HG02840 (cell line): Measurements from ENCODE around the gene PPM1H.
"Not testable (repeated sequence)": the region's sequence is repeated elsewhere in the genome, so short reads cannot be mapped to it uniquely, and the experiment has no call there.

Source experiments
- ATAC-seq: cut with Tn5 transposase; IDR thresholded peaks from one replicate; pipeline ENCODE4 v1.9.1; 2021; ENCODE audit warnings: mild to moderate bottlenecking, moderate library complexity, moderate number of reproducible peaks; ENCODE audit not compliant: unreplicated experiment, low FRiP score

The PPM1H gene

GRCh38 chr12:62776575-62776974 lies 158.4 kb downstream of the PPM1H start:
- ATAC-seq = no peak

GRCh38 chr12:62774794-62775193 lies 160.2 kb downstream of the PPM1H start:
- no peak for ATAC-seq

GRCh38 chr12:62772416-62772955 lies 162.5 kb downstream of the PPM1H start:
- ATAC-seq = no peak

GRCh38 chr12:62771828-62772227 lies 163.1 kb downstream of the PPM1H start:
- no peak for ATAC-seq

DNA sequence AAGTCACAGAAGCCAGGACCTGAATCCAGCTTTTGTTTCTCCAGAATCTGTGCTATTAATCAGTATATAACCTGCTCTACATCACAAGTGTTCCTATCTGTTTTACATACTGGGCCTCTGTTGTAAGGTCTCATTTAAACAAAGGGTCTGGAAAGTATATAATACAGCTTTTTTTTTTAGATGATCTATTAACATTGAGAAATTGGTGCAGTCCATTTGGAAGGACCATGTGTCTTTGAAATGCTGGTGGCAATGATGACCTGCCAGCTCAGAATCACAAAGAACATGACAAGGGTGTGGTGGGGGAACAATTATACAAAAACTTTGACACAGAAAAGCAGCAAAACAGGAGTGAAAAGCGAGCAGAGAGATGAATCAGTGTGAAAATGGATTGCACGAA lies 164.6 kb downstream of the PPM1H start:
- no peak for ATAC-seq

GRCh38 chr12:62769076-62769619 lies 165.8 kb downstream of the PPM1H start:
- ATAC-seq = no peak

- ATAC-seq = no peak
Measured at GRCh38 chr12:62767946-62768345, 167.0 kb downstream of the PPM1H start.

- no peak for ATAC-seq
Measured at GRCh38 chr12:62767496-62767895, 167.5 kb downstream of the PPM1H start.

DNA sequence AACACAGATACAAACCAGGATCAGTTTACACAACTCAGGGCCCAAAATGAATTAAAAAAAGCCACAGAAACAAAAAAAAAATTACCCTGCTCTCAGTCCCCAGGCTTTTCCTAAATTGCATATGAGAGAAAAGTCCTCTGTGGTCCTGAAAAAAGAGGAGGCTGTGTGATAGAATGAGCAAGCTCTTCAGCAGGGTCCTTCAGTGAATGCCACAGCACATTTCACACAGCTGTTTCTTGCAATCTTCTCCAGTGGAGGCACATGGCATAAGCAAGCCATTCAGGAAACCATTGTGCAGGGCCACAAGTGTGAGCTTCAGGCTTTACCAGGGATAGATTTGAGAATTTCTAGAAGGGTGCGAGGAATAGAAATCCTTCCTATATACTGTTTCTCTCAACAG lies 168.5 kb downstream of the PPM1H start:
- ATAC-seq = no peak

GRCh38 chr12:62763861-62764645 lies 170.9 kb downstream of the PPM1H start:
- no peak for ATAC-seq

- no peak for ATAC-seq
Measured at GRCh38 chr12:62763312-62763711, 171.6 kb downstream of the PPM1H start.

DNA sequence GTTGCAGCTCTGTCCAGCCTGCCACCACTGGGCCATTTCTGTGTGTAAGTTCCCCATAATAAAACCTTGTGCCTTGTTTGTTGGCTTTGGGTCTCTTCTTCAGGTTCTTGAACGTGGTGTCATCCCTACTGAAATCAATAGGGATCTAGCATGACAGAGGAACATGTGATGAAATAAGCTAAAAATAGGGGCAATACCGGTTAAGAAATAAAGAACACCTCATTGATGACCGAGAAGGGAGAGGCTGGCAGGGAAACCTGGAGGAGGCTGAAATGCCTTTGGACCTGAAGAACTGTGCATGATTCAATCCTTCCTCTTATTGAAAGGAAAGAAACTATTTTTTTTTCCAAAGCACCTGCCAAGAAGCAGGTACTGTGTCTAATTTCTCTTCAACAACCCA lies 172.3 kb downstream of the PPM1H start:
- no peak for ATAC-seq

- ATAC-seq = no peak
Measured at GRCh38 chr12:62761658-62762057, 173.3 kb downstream of the PPM1H start.

DNA sequence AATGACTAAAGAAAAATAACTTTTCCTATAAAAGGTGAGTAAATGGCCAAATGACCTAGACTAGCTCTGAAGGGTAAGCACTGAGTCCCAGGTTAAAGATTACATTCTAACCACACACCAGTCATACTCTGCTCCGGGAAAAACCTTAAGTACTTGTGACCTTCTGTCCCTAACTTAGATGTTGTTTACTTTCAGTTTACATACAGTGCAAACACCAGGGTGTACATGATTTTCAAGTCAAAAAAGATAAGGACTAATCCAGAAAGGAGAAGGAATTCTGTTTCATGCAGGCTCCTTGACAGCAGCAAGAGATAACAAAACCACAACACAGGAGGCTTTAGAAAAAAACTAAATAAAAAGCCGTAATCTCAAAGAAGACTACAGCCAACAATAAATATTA lies 174.2 kb downstream of the PPM1H start:
- ATAC-seq = peak; percentile 94

DNA sequence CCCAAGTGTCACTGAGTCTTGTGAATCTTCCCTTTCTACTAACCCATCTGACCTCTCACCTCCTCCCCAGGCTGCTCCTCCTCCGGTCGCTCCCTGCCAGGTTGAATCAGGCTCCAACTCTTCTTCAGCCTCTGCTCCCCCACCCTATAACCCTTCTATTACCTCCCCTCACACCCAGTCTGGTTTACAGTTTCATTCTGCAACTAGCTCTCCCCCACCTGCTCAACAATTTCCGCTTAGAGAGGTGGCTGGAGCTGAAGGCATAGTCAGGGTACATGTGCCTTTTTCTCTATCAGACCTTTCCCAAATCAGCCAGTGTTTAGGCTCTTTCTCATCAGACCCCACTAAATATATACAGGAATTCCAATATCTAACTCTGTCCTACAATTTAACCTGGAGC lies 174.6 kb downstream of the PPM1H start:
- not testable (repeated sequence) for ATAC-seq

- no peak for ATAC-seq
Measured at GRCh38 chr12:62758216-62758615, 176.7 kb downstream of the PPM1H start.

- ATAC-seq = no peak
Measured at GRCh38 chr12:62757048-62757447, 177.9 kb downstream of the PPM1H start.

GRCh38 chr12:62754706-62755105 lies 180.2 kb downstream of the PPM1H start:
- no peak for ATAC-seq

- no peak for ATAC-seq
Measured at GRCh38 chr12:62751810-62752155, 183.2 kb downstream of the PPM1H start.

GRCh38 chr12:62750941-62751809 lies 183.8 kb downstream of the PPM1H start:
- ATAC-seq = no peak

DNA sequence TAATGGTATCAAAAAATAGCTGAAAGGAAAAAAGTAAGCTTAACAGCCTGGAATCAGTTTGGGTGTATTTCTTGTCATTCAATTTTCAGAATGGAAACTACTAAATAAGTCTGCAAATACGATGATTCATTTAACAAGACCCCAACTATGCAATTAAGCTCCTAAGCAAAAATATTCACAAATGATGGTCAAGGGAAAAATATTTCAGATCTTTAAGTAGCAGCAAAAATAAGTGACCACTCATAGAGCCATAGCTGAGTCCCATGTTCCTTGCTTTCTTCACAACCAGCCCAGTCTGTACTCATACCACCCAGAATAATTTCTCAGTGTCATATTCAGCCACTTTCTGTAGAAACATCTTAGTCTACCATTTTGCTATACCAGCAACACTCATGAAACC lies 185.4 kb downstream of the PPM1H start:
- no peak for ATAC-seq
